Astrocyte (in vitro differentiated cells and primary cell): ENCODE measurements around the gene HOXA5. TPM values are rescaled to one million over a fixed set of nuclear protein-coding genes. Genes with fewer than 3 reads are reported as not detected.

Experiments
- DNase-seq: peaks from one replicate; pipeline ENCODE4 v3.0.0-alpha.2; 2010; ENCODE audit warnings: low read depth
- FAIRE-seq: peaks from 2 replicates; lab custom pipeline; 2011; peaks lifted over from hg19 to GRCh38; lab: Jason Lieb, UNC
- H2AFZ ChIP-seq: 2 replicates; pipeline ENCODE4 v1.6.0; 2012; ENCODE audit warnings: low read depth, low read length, inconsistent platforms
- H3K27ac ChIP-seq: 2 replicates; pipeline ENCODE4 v1.5.1; 2011; ENCODE audit warnings: low read depth, low read length, inconsistent platforms
- H3K27me3 ChIP-seq: 2 replicates; pipeline ENCODE4 v1.6.0; 2011; ENCODE audit warnings: low read length, inconsistent platforms; ENCODE audit not compliant: insufficient read depth
- H3K36me3 ChIP-seq: 2 replicates; pipeline ENCODE4 v1.5.1; 2011; ENCODE audit warnings: low read length, inconsistent platforms; ENCODE audit not compliant: insufficient read depth
- H3K4me1 ChIP-seq: 2 replicates; pipeline ENCODE4 v1.5.1; 2011; ENCODE audit warnings: low read length, inconsistent platforms; ENCODE audit not compliant: insufficient read depth
- H3K4me2 ChIP-seq: 2 replicates; pipeline ENCODE4 v1.6.0; 2012; ENCODE audit warnings: low read length, inconsistent platforms
- H3K4me3 ChIP-seq: 2 replicates; pipeline ENCODE4 v1.5.1; 2011; ENCODE audit warnings: low read depth, mild to moderate bottlenecking, low read length, inconsistent platforms; ENCODE audit not compliant: insufficient read depth
- H3K79me2 ChIP-seq: 2 replicates; pipeline ENCODE4 v1.6.0; 2012; ENCODE audit warnings: mild to moderate bottlenecking, low read length, inconsistent platforms; ENCODE audit not compliant: insufficient read depth
- H3K9ac ChIP-seq: 2 replicates; pipeline ENCODE4 v1.6.0; 2012; ENCODE audit warnings: mild to moderate bottlenecking, low read length, inconsistent platforms
- H3K9me3 ChIP-seq: 2 replicates; pipeline ENCODE4 v1.5.1; 2012; ENCODE audit warnings: low read depth, mild to moderate bottlenecking, low read length, inconsistent platforms; ENCODE audit not compliant: insufficient read depth
- H4K20me1 ChIP-seq: 2 replicates; pipeline ENCODE4 v1.6.0; 2012; ENCODE audit warnings: low read length, inconsistent platforms; ENCODE audit not compliant: insufficient read depth
- H3K27ac Mint-ChIP-seq: one replicate; pipeline ENCODE4 v1.8.0; 2021; ENCODE audit warnings: mild to moderate bottlenecking, mixed read lengths; ENCODE audit not compliant: unreplicated experiment
- H3K27me3 Mint-ChIP-seq: one replicate; pipeline ENCODE4 v1.8.0; 2021; ENCODE audit warnings: low read depth, mixed read lengths; ENCODE audit not compliant: unreplicated experiment
- H3K36me3 Mint-ChIP-seq: one replicate; pipeline ENCODE4 v1.8.0; 2021; ENCODE audit warnings: low read depth, mixed read lengths; ENCODE audit not compliant: unreplicated experiment
- H3K4me1 Mint-ChIP-seq: one replicate; pipeline ENCODE4 v1.8.0; 2021; ENCODE audit warnings: low read depth, mixed read lengths; ENCODE audit not compliant: unreplicated experiment
- H3K4me3 Mint-ChIP-seq: one replicate; pipeline ENCODE4 v1.8.0; 2021; ENCODE audit warnings: mild to moderate bottlenecking, moderate library complexity, mixed read lengths; ENCODE audit not compliant: unreplicated experiment
- H3K9me3 Mint-ChIP-seq: one replicate; pipeline ENCODE4 v1.8.0; 2021; ENCODE audit warnings: mild to moderate bottlenecking, mixed read lengths; ENCODE audit not compliant: unreplicated experiment
- EZH2 ChIP-seq: IDR thresholded peaks from 2 replicates; pipeline ENCODE4 v1.6.1; 2012; ENCODE audit warnings: mild to moderate bottlenecking, low read length, inconsistent platforms; ENCODE audit not compliant: insufficient read depth
- total RNA-seq: library from RNA; stranded (reverse); gene quantifications from 2 replicates; pipeline ENCODE4 v1.2.1, GENCODE V29; 2021
- TF ChIP-seq, protein P1 (sequence below): IDR thresholded peaks from 2 replicates; pipeline ENCODE4 v1.5.1; 2011; ENCODE audit warnings: low read depth, mild to moderate bottlenecking, inconsistent platforms, low read length, moderate library complexity; ENCODE audit not compliant: insufficient read depth

Gene HOXA5
- total RNA-seq, 1 donor from 2014 or later, result not detected

GRCh38 chr7:27185013-27185853, 41.8 kb upstream of the HOXA5 start, which contains the start of gene HOXA11:
Gene HOXA11, minus strand, starts transcription at chr7:27185232. Its CDS starts 88 bp downstream, at chr7:27185144.
- peaks cover 24% of the 10 kb centered on the region for H3K9me3 Mint-ChIP-seq
- H3K27ac Mint-ChIP-seq, result peak within 1 kb of the TSS; percentile 72
- no peak within 1 kb of the TSS for H3K4me3 Mint-ChIP-seq
- peaks cover 2% of the 10 kb centered on the region for H3K36me3 Mint-ChIP-seq
- peaks cover 90% of the 10 kb centered on the region for H3K27me3 Mint-ChIP-seq
- no peaks in the 10 kb centered on the region for H3K4me1 Mint-ChIP-seq
- no peak within 1 kb of the TSS for H2AFZ ChIP-seq
- no peaks in the 10 kb centered on the region for H3K79me2 ChIP-seq
- H4K20me1 ChIP-seq, result peaks cover 20% of the 10 kb centered on the region
- H3K4me2 ChIP-seq, result peak within 1 kb of the TSS; percentile 75
- no peaks in the 10 kb centered on the region for H3K36me3 ChIP-seq
- no peak for DNase-seq
- H3K9ac ChIP-seq, result no peak within 1 kb of the TSS
- H3K27ac ChIP-seq, result no peak within 1 kb of the TSS
- peak within 1 kb of the TSS; percentile 36 for H3K4me3 ChIP-seq
- peaks cover 6% of the 10 kb centered on the region for H3K9me3 ChIP-seq
- FAIRE-seq, result peak; percentile 55
- TF ChIP-seq EZH2, result no peak
- TF ChIP-seq, protein P1, sequence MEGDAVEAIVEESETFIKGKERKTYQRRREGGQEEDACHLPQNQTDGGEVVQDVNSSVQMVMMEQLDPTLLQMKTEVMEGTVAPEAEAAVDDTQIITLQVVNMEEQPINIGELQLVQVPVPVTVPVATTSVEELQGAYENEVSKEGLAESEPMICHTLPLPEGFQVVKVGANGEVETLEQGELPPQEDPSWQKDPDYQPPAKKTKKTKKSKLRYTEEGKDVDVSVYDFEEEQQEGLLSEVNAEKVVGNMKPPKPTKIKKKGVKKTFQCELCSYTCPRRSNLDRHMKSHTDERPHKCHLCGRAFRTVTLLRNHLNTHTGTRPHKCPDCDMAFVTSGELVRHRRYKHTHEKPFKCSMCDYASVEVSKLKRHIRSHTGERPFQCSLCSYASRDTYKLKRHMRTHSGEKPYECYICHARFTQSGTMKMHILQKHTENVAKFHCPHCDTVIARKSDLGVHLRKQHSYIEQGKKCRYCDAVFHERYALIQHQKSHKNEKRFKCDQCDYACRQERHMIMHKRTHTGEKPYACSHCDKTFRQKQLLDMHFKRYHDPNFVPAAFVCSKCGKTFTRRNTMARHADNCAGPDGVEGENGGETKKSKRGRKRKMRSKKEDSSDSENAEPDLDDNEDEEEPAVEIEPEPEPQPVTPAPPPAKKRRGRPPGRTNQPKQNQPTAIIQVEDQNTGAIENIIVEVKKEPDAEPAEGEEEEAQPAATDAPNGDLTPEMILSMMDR, result no peak
- peaks cover 6% of the 10 kb centered on the region for H3K4me1 ChIP-seq
- H3K27me3 ChIP-seq, result peaks cover 97% of the 10 kb centered on the region

GRCh38 chr7:27184337-27185012, 41.0 kb upstream of the HOXA5 start:
- peaks cover 2% of the 10 kb centered on the region for H3K36me3 Mint-ChIP-seq
- Histone ChIP-seq H3K27me3 (peaks cover 97% of the 10 kb centered on the region), H3K9me3 (peaks cover 6% of the 10 kb centered on the region), H3K4me3 (peak overlapping the region; percentile 36), H3K79me2 (no peaks in the 10 kb centered on the region), H3K9ac (no peak overlapping the region), H3K4me1 (peaks cover 9% of the 10 kb centered on the region), H2AFZ (no peak overlapping the region), H3K36me3 (no peaks in the 10 kb centered on the region), H3K27ac (no peak overlapping the region), H4K20me1 (peaks cover 14% of the 10 kb centered on the region), H3K4me2 (peak overlapping the region; percentile 75)
- H3K4me1 Mint-ChIP-seq, result no peaks in the 10 kb centered on the region
- H3K9me3 Mint-ChIP-seq, result peaks cover 23% of the 10 kb centered on the region
- no peak for DNase-seq
- H3K4me3 Mint-ChIP-seq, result no peak overlapping the region
- peak overlapping the region; percentile 72 for H3K27ac Mint-ChIP-seq
- TF ChIP-seq EZH2, result peak; percentile 71
- TF ChIP-seq, protein P1, result no peak
- FAIRE-seq, result no peak
- peaks cover 88% of the 10 kb centered on the region for H3K27me3 Mint-ChIP-seq
